K562 (cell line): ENCODE measurements around the gene NKAPL. TPM values are rescaled to one million over a fixed set of nuclear protein-coding genes. Genes with fewer than 3 reads are reported as not detected.
A peak's percentile ranks its signal among the peaks of the same experiment; 100 is the strongest.

Experiments used
- ATF6 ChIP-seq: sonication (generic); formaldehyde crosslinking; IDR thresholded peaks from 2 replicates; pipeline ENCODE4 v1.4.0; 2020; ENCODE audit warnings: mild to moderate bottlenecking, missing genetic modification reagents
- BRD4 ChIP-seq: fragments of 200-600 bp; sonication (generic); IDR thresholded peaks from 2 replicates; pipeline ENCODE4 v1.6.1; 2017; ENCODE audit warnings: inconsistent platforms
- CXXC5 ChIP-seq: fragments of 250-450 bp; sonication (Bioruptor Pico); IDR thresholded peaks from 2 replicates; pipeline ENCODE4 v1.8.0; 2022; ENCODE audit warnings: inconsistent platforms, mild to moderate bottlenecking, moderate library complexity
- EP300 ChIP-seq: IDR thresholded peaks from 2 replicates; pipeline ENCODE4 v1.6.1; 2012; ENCODE audit warnings: low read length, improper control_type of control experiment
- FOXK2 ChIP-seq, 2 experiments: fragments of 450-650 bp; IDR thresholded peaks in 1 of 2; conservative IDR thresholded peaks in 1 of 2; 2 replicates each; pipeline ENCODE4 v1.6.1; 2016; ENCODE audit warnings: low read depth in 2 of 2, mild to moderate bottlenecking in 1 of 2
- MXI1 ChIP-seq: IDR thresholded peaks from 2 replicates; pipeline ENCODE4 v1.6.1; 2011; ENCODE audit warnings: low read depth, mild to moderate bottlenecking, improper control_type of control experiment, low read length
- NR2C1 ChIP-seq, 2 experiments: fragments of 450-650 bp; IDR thresholded peaks; 2 replicates each; pipeline ENCODE4 v1.6.1; 2017; ENCODE audit warnings: mild to moderate bottlenecking in 2 of 2, antibody characterized with exemption in 1 of 2, inconsistent platforms in 1 of 2, missing compliant biosample characterization in 1 of 2, missing genetic modification characterization in 1 of 2
- NR2C2 ChIP-seq, 2 experiments: fragments of 200-800 bp in 1 of 2; sonication (Bioruptor generic) in 1 of 2; sonication (generic) in 1 of 2; formaldehyde crosslinking in 1 of 2; IDR thresholded peaks; 2 replicates each; pipeline versions ENCODE4 v1.6.1 to v1.8.0; 2016 to 2022; ENCODE audit warnings: mild to moderate bottlenecking in 1 of 2, missing compliant biosample characterization in 1 of 2, missing genetic modification characterization in 1 of 2, missing genetic modification reagents in 1 of 2
- PTRF ChIP-seq: fragments of 450-650 bp; IDR thresholded peaks from 2 replicates; pipeline ENCODE4 v1.6.1; 2016; ENCODE audit warnings: mild to moderate bottlenecking, missing genetic modification characterization, missing compliant biosample characterization
- SMAD1 ChIP-seq: fragments of 150-350 bp; IDR thresholded peaks from 2 replicates; pipeline ENCODE4 v1.6.1; 2014; ENCODE audit warnings: low read length, low read depth; ENCODE audit not compliant: partially characterized antibody
- TAF1 ChIP-seq: IDR thresholded peaks from 2 replicates; pipeline ENCODE4 v1.6.1; 2011; ENCODE audit warnings: mild to moderate bottlenecking, low read length, moderate library complexity; ENCODE audit not compliant: insufficient read depth, control insufficient read depth, severe bottlenecking; ENCODE audit errors: extremely low read depth
- polyA plus RNA-seq, 8 experiments: library from polyadenylated mRNA; depleted of rRNA in 4 of 8; stranded (reverse) in 5 of 8; unstranded in 3 of 8; fragments of >200 nt; fragmentation: Nextera tagmentation in 2 of 8; fragmentation: Illumina TruSeq in 1 of 8; extraction: Ambion mirVana in 2 of 8; extraction: Trizol in 1 of 8; gene quantifications; 2 replicates each; pipeline versions ENCODE4 v1.2.1 to v1.2.3, GENCODE V29; 2011 to 2014; ENCODE audit warnings: inconsistent platforms in 1 of 8, missing spikeins in 1 of 8
- total RNA-seq, 7 experiments: library from RNA; depleted of rRNA in 6 of 7; stranded (reverse); fragments of >200 nt in 6 of 7; fragmentation: Illumina TruSeq in 2 of 7; extraction: Trizol in 2 of 7; gene quantifications; 2 replicates each; pipeline versions ENCODE4 v1.2.1 to v1.2.3, GENCODE V29; 2011 to 2021; ENCODE audit warnings: low replicate concordance in 1 of 7
- TF ChIP-seq, protein P1 (sequence below): fragments of 450-650 bp; IDR thresholded peaks from 2 replicates; pipeline ENCODE4 v1.6.1; 2016; ENCODE audit warnings: mild to moderate bottlenecking, moderate library complexity

The NKAPL gene
- total and polyA plus RNA-seq, 9 of the 15 experiments (the other 6 are each of a cell fraction or from before 2014, with no cell fraction given): not detected

- TF ChIP-seq, protein P1, sequence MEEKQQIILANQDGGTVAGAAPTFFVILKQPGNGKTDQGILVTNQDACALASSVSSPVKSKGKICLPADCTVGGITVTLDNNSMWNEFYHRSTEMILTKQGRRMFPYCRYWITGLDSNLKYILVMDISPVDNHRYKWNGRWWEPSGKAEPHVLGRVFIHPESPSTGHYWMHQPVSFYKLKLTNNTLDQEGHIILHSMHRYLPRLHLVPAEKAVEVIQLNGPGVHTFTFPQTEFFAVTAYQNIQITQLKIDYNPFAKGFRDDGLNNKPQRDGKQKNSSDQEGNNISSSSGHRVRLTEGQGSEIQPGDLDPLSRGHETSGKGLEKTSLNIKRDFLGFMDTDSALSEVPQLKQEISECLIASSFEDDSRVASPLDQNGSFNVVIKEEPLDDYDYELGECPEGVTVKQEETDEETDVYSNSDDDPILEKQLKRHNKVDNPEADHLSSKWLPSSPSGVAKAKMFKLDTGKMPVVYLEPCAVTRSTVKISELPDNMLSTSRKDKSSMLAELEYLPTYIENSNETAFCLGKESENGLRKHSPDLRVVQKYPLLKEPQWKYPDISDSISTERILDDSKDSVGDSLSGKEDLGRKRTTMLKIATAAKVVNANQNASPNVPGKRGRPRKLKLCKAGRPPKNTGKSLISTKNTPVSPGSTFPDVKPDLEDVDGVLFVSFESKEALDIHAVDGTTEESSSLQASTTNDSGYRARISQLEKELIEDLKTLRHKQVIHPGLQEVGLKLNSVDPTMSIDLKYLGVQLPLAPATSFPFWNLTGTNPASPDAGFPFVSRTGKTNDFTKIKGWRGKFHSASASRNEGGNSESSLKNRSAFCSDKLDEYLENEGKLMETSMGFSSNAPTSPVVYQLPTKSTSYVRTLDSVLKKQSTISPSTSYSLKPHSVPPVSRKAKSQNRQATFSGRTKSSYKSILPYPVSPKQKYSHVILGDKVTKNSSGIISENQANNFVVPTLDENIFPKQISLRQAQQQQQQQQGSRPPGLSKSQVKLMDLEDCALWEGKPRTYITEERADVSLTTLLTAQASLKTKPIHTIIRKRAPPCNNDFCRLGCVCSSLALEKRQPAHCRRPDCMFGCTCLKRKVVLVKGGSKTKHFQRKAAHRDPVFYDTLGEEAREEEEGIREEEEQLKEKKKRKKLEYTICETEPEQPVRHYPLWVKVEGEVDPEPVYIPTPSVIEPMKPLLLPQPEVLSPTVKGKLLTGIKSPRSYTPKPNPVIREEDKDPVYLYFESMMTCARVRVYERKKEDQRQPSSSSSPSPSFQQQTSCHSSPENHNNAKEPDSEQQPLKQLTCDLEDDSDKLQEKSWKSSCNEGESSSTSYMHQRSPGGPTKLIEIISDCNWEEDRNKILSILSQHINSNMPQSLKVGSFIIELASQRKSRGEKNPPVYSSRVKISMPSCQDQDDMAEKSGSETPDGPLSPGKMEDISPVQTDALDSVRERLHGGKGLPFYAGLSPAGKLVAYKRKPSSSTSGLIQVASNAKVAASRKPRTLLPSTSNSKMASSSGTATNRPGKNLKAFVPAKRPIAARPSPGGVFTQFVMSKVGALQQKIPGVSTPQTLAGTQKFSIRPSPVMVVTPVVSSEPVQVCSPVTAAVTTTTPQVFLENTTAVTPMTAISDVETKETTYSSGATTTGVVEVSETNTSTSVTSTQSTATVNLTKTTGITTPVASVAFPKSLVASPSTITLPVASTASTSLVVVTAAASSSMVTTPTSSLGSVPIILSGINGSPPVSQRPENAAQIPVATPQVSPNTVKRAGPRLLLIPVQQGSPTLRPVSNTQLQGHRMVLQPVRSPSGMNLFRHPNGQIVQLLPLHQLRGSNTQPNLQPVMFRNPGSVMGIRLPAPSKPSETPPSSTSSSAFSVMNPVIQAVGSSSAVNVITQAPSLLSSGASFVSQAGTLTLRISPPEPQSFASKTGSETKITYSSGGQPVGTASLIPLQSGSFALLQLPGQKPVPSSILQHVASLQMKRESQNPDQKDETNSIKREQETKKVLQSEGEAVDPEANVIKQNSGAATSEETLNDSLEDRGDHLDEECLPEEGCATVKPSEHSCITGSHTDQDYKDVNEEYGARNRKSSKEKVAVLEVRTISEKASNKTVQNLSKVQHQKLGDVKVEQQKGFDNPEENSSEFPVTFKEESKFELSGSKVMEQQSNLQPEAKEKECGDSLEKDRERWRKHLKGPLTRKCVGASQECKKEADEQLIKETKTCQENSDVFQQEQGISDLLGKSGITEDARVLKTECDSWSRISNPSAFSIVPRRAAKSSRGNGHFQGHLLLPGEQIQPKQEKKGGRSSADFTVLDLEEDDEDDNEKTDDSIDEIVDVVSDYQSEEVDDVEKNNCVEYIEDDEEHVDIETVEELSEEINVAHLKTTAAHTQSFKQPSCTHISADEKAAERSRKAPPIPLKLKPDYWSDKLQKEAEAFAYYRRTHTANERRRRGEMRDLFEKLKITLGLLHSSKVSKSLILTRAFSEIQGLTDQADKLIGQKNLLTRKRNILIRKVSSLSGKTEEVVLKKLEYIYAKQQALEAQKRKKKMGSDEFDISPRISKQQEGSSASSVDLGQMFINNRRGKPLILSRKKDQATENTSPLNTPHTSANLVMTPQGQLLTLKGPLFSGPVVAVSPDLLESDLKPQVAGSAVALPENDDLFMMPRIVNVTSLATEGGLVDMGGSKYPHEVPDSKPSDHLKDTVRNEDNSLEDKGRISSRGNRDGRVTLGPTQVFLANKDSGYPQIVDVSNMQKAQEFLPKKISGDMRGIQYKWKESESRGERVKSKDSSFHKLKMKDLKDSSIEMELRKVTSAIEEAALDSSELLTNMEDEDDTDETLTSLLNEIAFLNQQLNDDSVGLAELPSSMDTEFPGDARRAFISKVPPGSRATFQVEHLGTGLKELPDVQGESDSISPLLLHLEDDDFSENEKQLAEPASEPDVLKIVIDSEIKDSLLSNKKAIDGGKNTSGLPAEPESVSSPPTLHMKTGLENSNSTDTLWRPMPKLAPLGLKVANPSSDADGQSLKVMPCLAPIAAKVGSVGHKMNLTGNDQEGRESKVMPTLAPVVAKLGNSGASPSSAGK: peak; percentile 62
- TF ChIP-seq SMAD1 (peak; percentile 70), TAF1 (peak; percentile 24), MXI1 (no peak), CXXC5 (CRISPR knock-in tag) (peak; percentile 42), FOXK2 (conservative IDR thresholded peaks at IDR 0.05 in 1 of 2, IDR thresholded peaks at IDR 0.05 in 1 of 2; ENCODE audit: low read depth in 2 of 2) (peak; percentile 11 to 57; a peak in 3 of 4 replicates), ATF6 (CRISPR knock-in tag) (peak; percentile 89; the same call in 1 of the 2 replicates), NR2C1 (IDR thresholded peaks at IDR 0.05) (no peak), NR2C1 (tag; IDR thresholded peaks at IDR 0.05) (no peak), PTRF (tag) (no peak), BRD4 (peak; percentile 5; the same call in 1 of the 2 replicates), EP300 (0 out of 2 replicates have a peak, but pooled peaks have one; percentile 12), NR2C2 (CRISPR knock-in tag; IDR thresholded peaks at IDR 0.05) (no peak), NR2C2 (tag; IDR thresholded peaks at IDR 0.05) (peak; percentile 62)
Measured at GRCh38 chr6:28211840-28212509, 47.1 kb upstream of the NKAPL start (continued).
